Fibroblast of villous mesenchyme (primary cell): ENCODE data around the gene FAM89B. TPM values are rescaled to one million over a fixed set of nuclear protein-coding genes. Genes with fewer than 3 reads are reported as not detected.
A peak's percentile ranks its signal among the peaks of the same experiment; 100 is the strongest.

Experiments
- DNase-seq: peaks from one replicate; pipeline ENCODE4 v3.0.0-alpha.2; 2010; ENCODE audit warnings: low read depth
- H3K4me3 ChIP-seq: 2 replicates; pipeline ENCODE4 v1.5.1; 2011; ENCODE audit warnings: low read depth, mild to moderate bottlenecking, low read length
- CTCF ChIP-seq: IDR thresholded peaks from 2 replicates; pipeline ENCODE4 v1.5.1; 2012; ENCODE audit warnings: low read depth, mild to moderate bottlenecking, low read length; ENCODE audit not compliant: insufficient read depth
- total RNA-seq: library from RNA; depleted of rRNA; stranded (reverse); fragments of >200 nt; gene quantifications from 2 replicates; pipeline ENCODE4 v1.2.3, GENCODE V29; 2012

Gene FAM89B
- total RNA-seq, 1 donor = 19.0 TPM

GRCh38 chr11:65526744-65527143 lies 45.6 kb upstream of the FAM89B start:
- no peak for TF ChIP-seq CTCF
- no peak for DNase-seq
- no peak overlapping the region for H3K4me3 ChIP-seq

GRCh38 chr11:65528819-65529350 lies 43.5 kb upstream of the FAM89B start:
- TF ChIP-seq CTCF = no peak
- no peak overlapping the region for H3K4me3 ChIP-seq
- no peak for DNase-seq

- DNase-seq = no peak
- H3K4me3 ChIP-seq = no peak overlapping the region
- TF ChIP-seq CTCF = no peak
These were observed 42.7 kb upstream of the FAM89B start for GRCh38 chr11:65529475-65530156.

- DNase-seq = no peak
- TF ChIP-seq CTCF = peak; percentile 24
- H3K4me3 ChIP-seq = no peak overlapping the region
These were observed 42.2 kb upstream of the FAM89B start for GRCh38 chr11:65530157-65530496.

GRCh38 chr11:65532388-65533064 lies 39.8 kb upstream of the FAM89B start:
- DNase-seq = no peak
- no peak overlapping the region for H3K4me3 ChIP-seq
- no peak for TF ChIP-seq CTCF

GRCh38 chr11:65535102-65535501 lies 37.2 kb upstream of the FAM89B start:
- H3K4me3 ChIP-seq = no peak overlapping the region
- TF ChIP-seq CTCF = no peak
- DNase-seq = no peak
